NCI-H774 (cell line): ENCODE data around the gene C14orf93.
"Not testable (repeated sequence)": the region's sequence is repeated elsewhere in the genome, so short reads cannot be mapped to it uniquely, and the experiment has no call there.

Experiments used
- DNase-seq: peaks from one replicate; lab custom pipeline; 2025; lab: John Stamatoyannopoulos, UW

The C14orf93 gene

DNA sequence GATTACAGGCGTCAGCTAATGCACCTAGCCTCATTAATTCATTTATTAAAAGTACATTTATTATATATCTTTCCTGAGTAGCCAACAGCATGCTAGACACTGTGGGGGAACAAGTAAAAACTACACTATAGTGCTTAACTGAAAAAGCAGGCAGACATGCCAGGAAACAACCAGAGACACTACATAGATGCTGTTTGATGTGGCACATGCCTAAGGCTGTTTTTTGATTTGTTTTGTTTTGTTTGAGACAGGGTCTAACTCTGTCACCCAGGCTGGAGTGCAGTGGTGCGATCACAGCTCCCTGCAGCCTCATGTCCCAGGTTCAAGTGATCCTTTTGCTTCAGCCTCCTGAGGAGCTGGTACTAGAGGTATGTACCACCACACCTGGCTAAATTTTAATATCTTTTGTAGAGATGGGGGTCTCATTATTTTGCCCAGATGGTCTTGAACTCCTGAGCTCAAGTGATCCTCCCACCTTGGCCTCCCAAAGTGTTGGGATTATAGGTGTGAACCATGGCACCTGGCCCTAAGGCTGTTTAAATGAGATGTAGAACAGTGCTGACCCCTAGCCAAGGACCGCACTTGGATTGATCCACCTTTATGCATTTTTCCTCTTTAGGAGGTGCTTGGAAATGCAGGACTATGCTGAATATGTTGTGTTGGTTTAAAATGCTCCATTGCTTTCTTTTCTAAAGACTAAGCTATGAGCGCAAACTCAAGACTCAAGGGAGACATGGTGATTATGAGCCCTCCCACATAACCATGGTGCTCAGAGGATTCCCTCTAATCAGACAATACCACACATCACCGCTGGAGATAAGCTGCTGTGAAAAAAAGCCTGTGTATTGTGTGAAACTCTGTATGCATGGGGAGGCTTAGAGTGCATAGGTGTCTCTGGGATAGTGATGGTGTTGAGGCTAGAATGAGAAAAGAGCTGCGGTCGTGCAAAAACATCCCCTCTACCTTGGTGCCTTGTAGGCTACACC lies 10.5 kb upstream of the C14orf93 start:
- DNase-seq: no peak

DNA sequence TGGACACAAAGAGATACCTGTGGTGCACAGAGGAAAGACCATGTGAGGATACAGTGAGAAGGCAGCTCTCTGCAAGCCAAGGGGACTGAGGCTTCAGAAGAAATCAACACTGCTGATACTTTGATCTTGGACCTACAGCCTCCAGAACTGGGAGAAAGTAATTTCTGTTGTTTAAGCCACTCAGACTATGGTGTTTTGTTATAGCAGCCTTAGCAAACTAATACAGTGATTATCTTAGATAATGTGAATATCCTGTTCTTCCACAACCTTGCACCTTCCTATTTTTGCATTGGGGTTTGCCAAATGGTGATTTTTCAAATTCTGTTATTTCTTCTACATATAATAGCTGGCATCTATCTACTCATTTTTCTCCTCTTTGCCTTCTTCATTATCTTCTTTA lies 8.2 kb upstream of the C14orf93 start:
- DNase-seq: no peak

DNA sequence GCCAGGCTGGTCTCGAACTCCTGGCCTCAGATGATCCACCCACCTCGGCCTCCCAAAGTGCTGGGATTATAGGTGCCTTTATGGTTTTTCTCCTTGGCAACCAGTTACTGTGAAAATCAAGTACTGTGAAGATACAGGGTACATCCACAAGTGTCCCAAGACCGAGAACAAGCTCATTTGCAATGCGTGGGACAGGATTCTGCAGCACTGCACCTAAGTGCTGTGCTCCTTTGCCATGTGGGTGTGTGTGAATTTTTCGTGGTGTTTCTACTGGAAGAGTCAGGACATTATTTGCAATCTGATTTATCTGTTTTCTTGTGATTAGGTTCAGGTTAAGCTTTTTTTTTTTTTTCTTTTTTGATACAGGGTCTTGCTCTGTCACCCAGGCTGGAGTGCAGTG lies 7.1 kb upstream of the C14orf93 start:
- DNase-seq: no peak

GRCh38 chr14:23015618-23016017 lies 5.7 kb upstream of the C14orf93 start:
- DNase-seq: no peak

GRCh38 chr14:23013749-23014054 lies 3.8 kb upstream of the C14orf93 start:
- not testable (repeated sequence) for DNase-seq

DNA sequence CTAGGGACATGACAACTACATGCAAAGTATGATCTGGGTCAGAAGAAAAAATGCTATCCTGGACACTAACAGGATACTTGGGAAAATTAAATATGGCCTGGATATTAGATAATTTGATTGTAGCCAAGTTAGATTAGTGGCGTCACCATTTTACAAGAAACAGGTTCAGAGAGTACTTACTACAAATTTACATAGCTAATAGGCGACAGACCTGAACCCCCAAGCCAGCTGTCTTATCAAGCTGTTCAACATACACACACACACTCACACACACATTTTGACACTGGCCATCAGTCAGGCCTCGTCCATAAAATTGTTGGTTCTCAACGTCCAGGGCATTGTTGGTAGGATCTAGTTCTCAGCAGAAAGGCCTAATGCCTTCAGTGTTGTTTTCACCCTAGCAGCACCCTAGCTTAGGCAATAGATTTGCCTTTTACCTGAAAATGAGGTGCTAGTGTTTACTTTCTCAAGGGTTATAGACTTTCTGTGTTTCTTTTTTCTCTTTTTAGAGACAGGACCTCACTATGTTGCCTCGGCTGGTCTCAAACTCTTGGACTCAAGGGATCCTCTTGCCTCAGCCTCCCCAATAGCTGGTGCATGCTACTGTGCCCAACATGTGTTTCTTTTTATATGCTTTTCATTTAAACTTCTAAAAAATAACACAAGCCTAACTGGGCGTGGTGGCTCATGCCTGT lies 3.3 kb upstream of the C14orf93 start:
- no peak for DNase-seq

GRCh38 chr14:23009483-23009938 lies 432 bp downstream of the C14orf93 start:
- peak; percentile 24 for DNase-seq

DNA sequence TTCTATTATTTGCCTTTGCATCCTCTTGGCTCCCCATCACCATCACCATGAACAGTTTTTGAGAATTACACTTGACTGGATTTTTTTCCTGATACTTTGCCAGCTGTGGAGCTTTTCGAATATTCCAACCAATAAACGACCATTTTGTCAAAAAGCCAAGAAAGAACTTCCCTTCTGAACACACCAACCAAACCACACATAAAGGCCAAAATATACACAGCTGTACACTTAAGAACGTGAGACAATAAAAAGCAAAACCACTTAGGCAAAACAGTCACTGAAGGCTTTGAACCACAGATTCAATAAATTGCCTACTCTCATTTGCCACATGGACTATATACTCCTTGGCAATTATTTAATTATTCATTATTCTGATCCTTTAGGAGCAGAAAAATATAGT lies 1.1 kb downstream of the C14orf93 start:
- DNase-seq: peak; percentile 44

DNA sequence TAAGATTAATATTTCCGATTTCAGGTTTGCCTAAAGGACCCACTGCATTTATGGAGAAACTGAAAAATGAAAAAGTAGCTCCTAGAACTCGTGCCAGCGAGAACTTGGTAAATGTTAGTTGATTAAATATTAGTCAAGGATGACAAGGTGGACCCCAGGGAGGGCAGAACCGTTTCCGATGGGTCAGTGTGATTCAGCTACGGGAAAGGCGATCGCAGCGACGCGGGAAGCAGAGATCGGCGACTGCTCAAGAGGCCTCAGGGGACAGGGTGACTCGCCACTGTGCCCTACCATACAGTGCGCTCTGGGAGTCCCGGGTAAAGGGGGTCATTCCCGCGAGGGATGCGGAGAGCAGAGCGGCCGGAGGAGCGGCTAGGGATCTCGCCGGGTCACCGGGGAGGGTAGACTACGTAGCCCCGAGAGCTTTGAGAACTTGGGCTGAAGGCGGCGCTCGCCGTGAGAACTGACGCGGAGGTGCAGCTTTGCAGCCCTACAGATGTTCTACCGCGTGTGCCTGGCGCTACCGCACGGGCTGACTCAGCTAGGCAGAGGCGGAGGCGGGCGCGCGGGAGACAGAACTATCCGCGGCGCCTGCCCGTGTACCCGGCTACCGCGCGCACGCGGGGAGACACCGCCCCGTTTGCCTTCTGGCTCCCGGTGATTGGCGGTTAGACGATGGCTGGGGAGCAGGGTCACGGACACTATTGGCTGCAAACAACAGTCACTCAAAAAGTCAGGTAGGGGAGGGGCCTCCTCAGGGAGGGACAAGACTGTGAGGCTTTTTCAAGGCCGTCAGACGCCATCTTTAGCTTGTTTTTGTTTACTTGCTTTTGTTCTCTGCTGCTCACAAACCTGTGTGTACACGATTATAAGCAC lies 3.2 kb downstream of the C14orf93 start:
- peak; percentile 98 for DNase-seq

- no peak for DNase-seq
Observed at GRCh38 chr14:23006188-23006534, 3.8 kb downstream of the C14orf93 start.

GRCh38 chr14:23005451-23006187 lies 4.3 kb downstream of the C14orf93 start:
- DNase-seq: no peak

- not testable (repeated sequence) for DNase-seq
Observed at GRCh38 chr14:23004274-23004673, 5.7 kb downstream of the C14orf93 start.

DNA sequence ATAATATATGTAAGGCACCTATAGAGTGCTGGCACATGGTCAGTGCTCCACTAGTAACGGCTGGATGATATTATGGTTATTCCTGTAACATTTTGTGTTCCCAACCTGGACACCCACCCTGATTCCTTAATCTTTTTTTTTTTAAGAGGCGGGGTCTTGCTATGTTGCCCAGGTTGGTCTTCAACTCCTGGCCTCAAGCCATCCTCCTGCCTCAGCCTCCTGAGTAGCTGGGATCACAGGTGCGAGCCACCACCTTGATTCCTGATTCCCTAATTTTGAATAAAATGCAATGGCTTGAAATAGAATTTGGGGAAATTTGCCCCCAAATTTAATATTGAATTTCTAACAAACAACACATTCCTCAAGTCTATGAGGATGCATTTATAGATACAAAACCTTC lies 7.4 kb downstream of the C14orf93 start:
- no peak for DNase-seq

DNA sequence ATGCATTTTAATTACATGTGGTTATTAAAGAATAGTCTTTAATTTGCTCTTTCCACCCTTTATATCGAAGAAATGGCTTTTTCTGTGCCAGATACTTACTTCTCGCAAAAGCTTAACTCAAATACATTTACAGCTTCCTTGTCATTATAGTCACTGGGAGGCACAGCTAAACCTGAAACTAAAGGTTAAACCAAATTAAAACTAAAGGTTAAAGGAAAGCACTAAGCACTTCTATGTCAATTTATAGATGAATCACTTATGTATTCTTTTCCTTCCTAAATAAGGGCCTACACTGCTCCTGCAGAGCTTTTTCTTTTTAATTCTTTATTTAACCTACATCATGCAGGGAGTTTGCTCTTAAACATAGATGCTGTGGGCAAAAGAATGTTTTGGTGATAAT lies 9.1 kb downstream of the C14orf93 start:
- DNase-seq: no peak

GRCh38 chr14:22998329-22999012 lies 11.5 kb downstream of the C14orf93 start:
- DNase-seq: no peak

DNA sequence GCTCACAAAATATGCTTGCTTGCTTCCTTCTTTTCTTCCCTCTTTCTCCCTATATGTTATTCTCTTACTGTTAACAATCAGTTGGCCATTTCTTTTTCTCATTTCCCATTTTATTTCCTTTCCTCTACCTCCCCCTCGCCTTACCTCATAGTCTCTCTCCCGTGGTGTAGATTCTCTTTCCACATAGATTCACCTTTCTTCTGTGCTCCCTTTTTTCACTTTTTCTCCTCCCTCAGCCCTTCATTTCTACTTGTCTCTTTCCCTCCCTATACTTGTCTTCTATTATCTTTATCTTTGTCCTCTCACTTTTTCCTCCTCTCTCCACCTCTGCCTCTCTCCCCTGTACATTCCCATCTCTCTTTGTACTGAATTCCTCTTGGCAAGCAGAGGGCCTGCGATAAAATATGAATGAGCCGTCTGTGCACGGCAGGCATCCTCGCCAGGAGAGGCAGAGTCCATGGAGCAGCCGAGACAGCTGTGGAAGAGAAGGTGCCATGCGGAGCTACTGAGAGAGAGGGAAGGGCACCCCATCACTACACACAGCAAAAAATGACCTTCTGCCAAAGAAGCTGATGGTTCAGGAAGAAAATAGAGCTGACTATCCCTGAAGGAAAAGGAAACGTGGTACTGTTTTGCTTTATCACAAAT lies 12.1 kb downstream of the C14orf93 start:
- no peak for DNase-seq

DNA sequence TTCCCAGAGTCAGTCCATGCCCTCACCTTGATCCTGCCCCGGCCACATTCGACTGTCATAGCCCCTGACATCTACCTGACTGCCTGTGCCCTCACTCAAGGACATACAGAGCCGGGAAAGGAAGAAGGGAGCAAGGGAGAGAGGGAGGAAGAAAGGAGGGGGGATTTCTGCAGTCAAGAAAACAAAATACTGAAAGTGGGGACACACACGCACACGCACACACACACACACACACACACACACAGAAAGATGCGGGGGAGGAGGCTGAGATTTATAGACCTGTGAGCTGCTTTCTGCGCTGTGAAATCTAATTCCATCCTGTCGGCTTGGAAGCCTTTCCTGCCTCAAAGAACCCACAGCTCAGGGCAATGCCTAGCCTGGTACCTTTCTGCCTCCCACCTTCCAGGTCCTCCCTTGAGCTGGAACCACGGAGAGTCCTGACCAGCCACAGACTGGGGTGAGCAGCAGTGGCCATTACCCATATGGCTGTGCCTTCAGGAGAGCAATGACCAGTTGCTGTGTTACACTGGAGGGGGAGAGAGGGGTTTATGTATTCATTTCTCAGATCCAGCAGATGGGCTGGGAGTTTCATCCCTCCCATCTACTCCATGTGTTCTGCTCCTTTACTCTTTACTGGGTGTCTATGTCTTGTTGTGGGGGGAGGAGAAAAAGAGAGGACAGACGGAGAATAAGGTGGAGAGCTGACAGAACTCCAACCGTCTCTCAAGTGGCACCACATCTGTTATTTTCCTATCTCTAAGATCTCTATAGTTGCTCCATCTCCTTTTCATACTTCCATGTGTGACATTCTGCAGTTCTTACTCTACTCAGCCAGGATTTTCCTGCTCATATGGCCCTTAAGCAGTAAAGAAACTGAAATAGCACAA lies 12.9 kb downstream of the C14orf93 start:
- no peak for DNase-seq

DNA sequence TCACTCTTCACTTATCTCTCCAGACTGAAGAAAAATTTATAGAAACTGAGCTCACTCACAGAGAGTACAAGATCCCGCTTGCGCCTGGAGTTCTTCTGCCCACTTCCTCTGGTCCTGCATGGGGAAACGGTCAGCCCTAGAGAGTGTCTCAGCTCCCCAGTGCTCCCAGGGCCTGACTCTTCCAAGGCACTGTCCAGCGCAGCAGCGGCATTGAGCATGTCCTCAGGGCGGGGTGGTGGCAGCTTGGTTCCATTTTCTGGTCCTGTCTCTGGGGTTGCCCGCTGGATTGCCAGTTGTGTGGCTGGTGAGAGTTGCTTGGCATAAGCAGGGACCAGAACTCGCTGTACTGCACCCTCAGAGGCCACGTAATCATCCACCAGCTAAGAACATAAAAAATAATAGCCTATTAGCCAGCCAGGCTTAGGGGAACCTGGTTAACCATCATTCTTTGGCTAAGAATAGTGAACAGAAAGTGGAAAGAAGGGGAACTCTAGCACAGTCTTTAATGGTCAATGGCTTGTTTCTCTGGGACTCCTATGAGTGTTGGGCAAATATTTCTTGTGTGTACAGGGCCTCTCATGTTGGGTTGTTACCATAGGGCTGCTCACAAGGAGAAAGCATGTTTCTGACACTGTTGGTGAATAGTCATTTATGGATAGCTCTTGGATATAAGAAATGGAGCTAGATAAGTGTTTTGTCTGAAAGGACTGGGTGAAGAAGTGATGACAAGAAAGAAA lies 13.9 kb downstream of the C14orf93 start:
- no peak for DNase-seq

DNA sequence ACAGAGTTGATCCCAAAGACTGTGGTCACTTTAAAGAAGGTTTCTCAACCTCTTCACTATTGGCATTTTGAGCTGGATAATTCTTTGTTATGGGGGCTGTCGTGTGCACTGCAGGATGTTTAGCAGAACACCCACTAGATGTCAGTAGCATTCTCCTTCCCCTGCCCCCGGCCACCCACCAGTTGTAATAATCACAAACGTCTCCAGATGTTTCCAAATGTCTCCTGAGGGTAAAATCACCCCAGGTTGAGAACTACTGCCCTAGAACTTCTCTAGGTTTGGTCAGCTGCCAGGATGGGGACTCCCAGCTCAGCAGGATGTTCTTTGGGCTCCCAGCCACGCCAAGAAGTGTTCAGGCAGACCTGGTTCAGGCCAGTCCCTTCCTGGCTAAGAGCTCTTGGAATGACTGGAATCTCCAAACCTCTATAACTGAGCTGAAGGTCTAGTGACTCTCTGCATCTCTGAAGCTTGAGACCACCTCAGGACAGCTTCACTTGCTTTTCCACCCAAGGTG lies 15.1 kb downstream of the C14orf93 start:
- DNase-seq: no peak
